Esophagus squamous epithelium (tissue), 4 donors: ENCODE data around the gene GALNT15.
A peak's percentile ranks its signal among the peaks of the same experiment; 100 is the strongest.

Source experiments
- CTCF ChIP-seq, 6 experiments: fragments of 450-650 bp in 4 of 6; fragments of 200-600 bp in 2 of 6; sonication (generic) in 2 of 6; IDR thresholded peaks; one replicate each; pipeline ENCODE4 v1.5.1; 2016 to 2019; ENCODE audit warnings: antibody characterized with exemption in 6 of 6, mild to moderate bottlenecking in 4 of 6, moderate library complexity in 4 of 6
- POLR2A ChIP-seq, 4 donors: fragments of 450-650 bp; IDR thresholded peaks; one replicate each; pipeline ENCODE4 v1.6.1; 2017; ENCODE audit warnings: antibody characterized with exemption in 4 of 4, mild to moderate bottlenecking in 4 of 4, moderate library complexity in 3 of 4

DNA sequence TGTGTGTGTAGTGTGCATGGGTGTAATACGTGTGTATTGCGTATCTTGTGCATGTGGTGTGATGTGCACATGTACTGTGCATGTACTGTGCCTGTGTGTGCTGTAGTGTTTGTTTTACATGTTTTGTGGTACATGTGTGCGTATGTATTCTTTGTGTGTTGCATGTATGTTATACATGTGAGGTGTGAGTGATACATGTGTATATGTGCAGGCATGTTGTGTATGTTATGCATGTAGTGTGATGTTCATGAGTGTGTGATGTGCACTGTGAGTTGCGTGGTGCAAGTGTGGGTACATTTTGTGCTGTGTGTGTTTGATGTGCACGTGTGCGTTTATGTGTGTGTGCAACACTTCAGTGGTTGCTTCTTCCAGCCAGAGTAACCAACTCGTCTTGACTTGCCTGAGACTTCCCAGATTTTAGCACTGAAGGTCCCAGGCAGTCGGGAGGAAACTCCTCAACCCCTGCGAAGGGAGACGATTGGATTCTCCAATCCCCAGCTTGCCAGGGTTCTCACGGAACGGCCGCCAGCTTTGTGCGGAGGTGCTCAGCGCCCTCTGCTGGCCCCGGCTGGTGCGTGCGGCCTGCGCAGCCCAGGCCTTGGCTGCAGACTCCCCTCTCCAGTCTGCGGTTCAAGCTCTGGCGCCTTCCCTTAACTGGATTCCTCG lies 3.6 kb downstream of the GALNT15 start:
- peak; percentile 60 to 97 (median 94) for TF ChIP-seq CTCF (IDR thresholded peaks at IDR 0.05)
- TF ChIP-seq POLR2A (IDR thresholded peaks at IDR 0.05) = no peak
